HCT116 (cell line): ENCODE data around the gene BTG1. TPM values are rescaled to one million over a fixed set of nuclear protein-coding genes. Genes with fewer than 3 reads are reported as not detected.

Experiments
- ATAC-seq: fragments of 200-7000 bp; cut with Tn5 transposase; 2 replicates; pipeline ENCODE4 v1.9.1; 2020; ENCODE audit warnings: mild to moderate bottlenecking, moderate library complexity
- BruUV-seq: library from RNA; stranded (reverse); fragments of 400-500 nt; replicated peaks from 2 replicates; lab custom pipeline; 2021; lab: Mats Ljungman, UMichigan
- CTCF ChIA-PET: fragments of 300-600 bp; sonication (Branson Sonifier 250); formaldehyde crosslinking; loops from one replicate; lab custom pipeline; 2021; ENCODE audit warnings: antibody characterized with exemption; lab: Charles Lee
- POLR2A ChIA-PET: fragments of 300-600, 350-600 bp; sonication (Branson Sonifier 250); formaldehyde crosslinking; loops from one replicate; lab custom pipeline; 2021; ENCODE audit warnings: antibody characterized with exemption; lab: Charles Lee
- RAD21 ChIA-PET, 2 experiments: fragments of 300-600 bp; sonication (Branson Sonifier 250); formaldehyde crosslinking; loops; one replicate each; lab custom pipeline; 2023; ENCODE audit warnings: low total read pairs in 2 of 2; ENCODE audit not compliant: uncharacterized antibody in 2 of 2, unreplicated experiment in 2 of 2, low non-redundant PET in 1 of 2; lab: Charles Lee
- DNase-seq: peaks from one replicate; pipeline ENCODE4 v3.0.0-alpha.2; 2010; ENCODE audit warnings: low read depth, low spot score
- H2AFZ ChIP-seq: fragments of 200-600 bp; shearing (Covaris generic), sonication (generic); 2 replicates; pipeline ENCODE4 v1.6.1; 2017; ENCODE audit warnings: low read depth, mixed run types, mixed read lengths, antibody characterized with exemption, low read length; ENCODE audit not compliant: poor library complexity, severe bottlenecking
- H3K27ac ChIP-seq: 2 replicates; pipeline ENCODE4 v1.5.1; 2012; ENCODE audit warnings: low read depth, low read length
- H3K27me3 ChIP-seq: fragments of 200-600 bp; sonication (generic); 2 replicates; pipeline ENCODE4 v1.6.1; 2016; ENCODE audit warnings: mixed run types, low read length, mixed read lengths; ENCODE audit not compliant: insufficient read depth
- H3K36me3 ChIP-seq, 2 experiments: fragments of 200-500 bp in 1 of 2; fragments of 200-600 bp in 1 of 2; sonication (Bioruptor generic) in 1 of 2; sonication (generic) in 1 of 2; 2 replicates each; pipeline versions ENCODE4 v1.5.1 to v1.6.1; 2014 to 2016; ENCODE audit warnings: low read length in 2 of 2, inconsistent platforms in 1 of 2, mixed read lengths in 1 of 2, mixed run types in 1 of 2; ENCODE audit not compliant: insufficient read depth in 2 of 2, control insufficient read depth in 1 of 2
- H3K4me1 ChIP-seq, 2 experiments: fragments of 200-600 bp in 1 of 2; sonication (generic) in 1 of 2; 2 replicates each; pipeline versions ENCODE4 v1.5.1 to v1.6.1; 2012 to 2017; ENCODE audit warnings: low read length in 2 of 2, inconsistent platforms in 1 of 2, mild to moderate bottlenecking in 1 of 2, mixed read lengths in 1 of 2, mixed run types in 1 of 2, moderate library complexity in 1 of 2; ENCODE audit not compliant: insufficient read depth in 2 of 2, control insufficient read depth in 1 of 2
- H3K4me2 ChIP-seq: fragments of 200-600 bp; sonication (generic); 2 replicates; pipeline ENCODE4 v1.6.1; 2017; ENCODE audit warnings: mixed run types, low read length, mixed read lengths
- H3K4me3 ChIP-seq, 2 experiments: fragments of 200-600 bp in 1 of 2; sonication (generic) in 1 of 2; replicated peaks in 1 of 2; 2 replicates each; pipeline ENCODE4 v1.5.1; 2011 to 2016; ENCODE audit warnings: low read length in 2 of 2, control low read depth in 1 of 2, low read depth in 1 of 2, mild to moderate bottlenecking in 1 of 2, mixed read lengths in 1 of 2, mixed run types in 1 of 2
- H3K79me2 ChIP-seq: fragments of 200-600 bp; sonication (generic); 2 replicates; pipeline ENCODE4 v1.6.1; 2017; ENCODE audit warnings: mild to moderate bottlenecking, mixed run types, low read length, moderate library complexity, mixed read lengths; ENCODE audit not compliant: insufficient read depth
- H3K9ac ChIP-seq: fragments of 200-600 bp; sonication (generic); 2 replicates; pipeline ENCODE4 v1.6.1; 2016; ENCODE audit warnings: low read length, mixed read lengths
- H3K9me2 ChIP-seq: fragments of 200-600 bp; sonication (generic), shearing (Covaris generic); 2 replicates; pipeline ENCODE4 v1.6.1; 2017; ENCODE audit warnings: mixed run types, mild to moderate bottlenecking, moderate library complexity; ENCODE audit not compliant: insufficient read depth
- H3K9me3 ChIP-seq, 2 experiments: fragments of 200-500 bp in 1 of 2; fragments of 200-600 bp in 1 of 2; sonication (Bioruptor generic) in 1 of 2; sonication (generic) in 1 of 2; 2 replicates each; pipeline ENCODE4 v1.6.1; 2014 to 2017; ENCODE audit warnings: low read length in 2 of 2, mixed read lengths in 2 of 2, inconsistent platforms in 1 of 2, low read depth in 1 of 2, mild to moderate bottlenecking in 1 of 2, mixed run types in 1 of 2, moderate library complexity in 1 of 2; ENCODE audit not compliant: control insufficient read depth in 1 of 2, insufficient read depth in 1 of 2
- H4K20me1 ChIP-seq: fragments of 200-600 bp; sonication (generic), shearing (Covaris generic); 2 replicates; pipeline ENCODE4 v1.6.1; 2017; ENCODE audit warnings: mixed run types, mild to moderate bottlenecking, moderate library complexity; ENCODE audit not compliant: insufficient read depth
- CEBPB ChIP-seq: IDR thresholded peaks from 2 replicates; pipeline ENCODE4 v1.6.1; 2012; ENCODE audit warnings: low read depth
- EZH2 ChIP-seq: fragments of 200-600 bp; sonication (generic); IDR thresholded peaks from 2 replicates; pipeline ENCODE4 v1.6.1; 2017; ENCODE audit warnings: antibody characterized with exemption, mixed run types
- EZH2phosphoT487 ChIP-seq: fragments of 200-600 bp; IDR thresholded peaks from 2 replicates; pipeline ENCODE4 v1.6.1; 2018; ENCODE audit warnings: antibody characterized with exemption, borderline replicate concordance
- FOSL1 ChIP-seq: IDR thresholded peaks from 2 replicates; pipeline ENCODE4 v1.6.1; 2012; ENCODE audit warnings: low read depth
- JUND ChIP-seq: IDR thresholded peaks from 2 replicates; pipeline ENCODE4 v1.6.1; 2012
- POLR2A ChIP-seq: IDR thresholded peaks from 2 replicates; pipeline ENCODE4 v1.7.0; 2011; ENCODE audit warnings: borderline replicate concordance; ENCODE audit not compliant: insufficient read depth, insufficient read length; ENCODE audit errors: extremely low read depth
- POLR2AphosphoS5 ChIP-seq: IDR thresholded peaks from 2 replicates; pipeline ENCODE4 v1.6.1; 2011; ENCODE audit warnings: mild to moderate bottlenecking, low read depth, low read length, moderate library complexity
- RAD21 ChIP-seq: IDR thresholded peaks from 2 replicates; pipeline ENCODE4 v1.6.1; 2012; ENCODE audit warnings: low read depth, mild to moderate bottlenecking
- SIN3A ChIP-seq: IDR thresholded peaks from 2 replicates; pipeline ENCODE4 v1.6.1; 2012; ENCODE audit warnings: low read depth
- SP1 ChIP-seq: IDR thresholded peaks from 2 replicates; pipeline ENCODE4 v1.6.1; 2012; ENCODE audit warnings: low read depth
- TCF7L2 ChIP-seq: IDR thresholded peaks from 2 replicates; pipeline ENCODE4 v1.7.0; 2011; ENCODE audit warnings: borderline replicate concordance, inconsistent platforms; ENCODE audit not compliant: insufficient read depth, insufficient read length; ENCODE audit errors: extremely low read depth
- YY1 ChIP-seq: IDR thresholded peaks from 2 replicates; pipeline ENCODE4 v1.6.1; 2011; ENCODE audit warnings: low read length, low read depth, moderate library complexity, mild to moderate bottlenecking; ENCODE audit not compliant: insufficient replicate concordance; ENCODE audit errors: extremely low read depth
- ZNF274 ChIP-seq: fragments of 200-500 bp; sonication (Bioruptor generic); IDR thresholded peaks from 2 replicates; pipeline ENCODE4 v1.6.1; 2014; ENCODE audit warnings: mild to moderate bottlenecking, low read depth, low read length, inconsistent platforms
- intact Hi-C: fragments of 100-400 bp; cut with micrococcal nuclease; formaldehyde crosslinking; loops from 2 replicates; pipeline ENCODE4 v1.10.0; 2022
- total RNA-seq: library from RNA; stranded (reverse); gene quantifications from one replicate; pipeline ENCODE4 v1.2.1, GENCODE V29; 2021; ENCODE audit not compliant: unreplicated experiment
- TF ChIP-seq, protein P1 (sequence below): IDR thresholded peaks from 2 replicates; pipeline ENCODE4 v1.6.1; 2011; ENCODE audit warnings: mild to moderate bottlenecking, low read length, moderate library complexity; ENCODE audit not compliant: insufficient replicate concordance; ENCODE audit errors: extremely low read depth
- TF ChIP-seq, protein P2 (sequence below): IDR thresholded peaks from 2 replicates; pipeline ENCODE4 v1.6.1; 2012; ENCODE audit warnings: low read depth
- TF ChIP-seq, protein P3 (sequence below): IDR thresholded peaks from 2 replicates; pipeline ENCODE4 v1.6.1; 2012
- TF ChIP-seq, protein P4 (sequence below): IDR thresholded peaks from 2 replicates; pipeline ENCODE4 v1.6.1; 2012

The BTG1 gene
- total RNA-seq, 1 experiment from 2014 or later: 57.3 TPM

DNA sequence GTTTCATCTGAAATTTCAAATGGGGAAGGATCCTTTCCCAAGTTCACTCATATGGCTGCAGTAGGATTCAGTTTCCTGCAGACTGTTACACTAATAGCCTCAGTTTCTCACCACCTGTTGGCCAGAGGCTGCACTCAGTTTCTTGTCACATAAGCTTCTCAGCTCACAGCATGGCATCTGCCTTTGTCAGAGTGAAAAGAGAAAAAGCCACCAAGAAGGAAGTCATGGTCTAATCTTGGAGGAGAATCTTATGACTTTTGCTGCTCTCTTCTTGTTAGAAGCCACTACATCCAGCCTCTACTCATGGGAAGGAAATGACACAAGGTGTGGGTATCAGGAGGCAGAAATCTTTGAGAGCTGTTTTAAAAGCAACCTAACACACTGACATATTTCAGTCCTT, 39.4 kb upstream of the BTG1 start:
- Histone ChIP-seq H3K36me3 (no peaks in the 10 kb centered on the region), H3K9me3 (no peaks in the 10 kb centered on the region), H3K9me2 (no peaks in the 10 kb centered on the region), H2AFZ (no peak overlapping the region), H3K79me2 (no peaks in the 10 kb centered on the region), H3K27me3 (no peaks in the 10 kb centered on the region), H3K9ac (no peak overlapping the region), H3K4me3 (no peak overlapping the region), H3K4me2 (no peak overlapping the region), H3K4me1 (no peaks in the 10 kb centered on the region), H3K27ac (no peak overlapping the region), H4K20me1 (no peaks in the 10 kb centered on the region)
- no TSS peak for BruUV-seq
- RAD21 ChIA-PET: no interaction called here
- ATAC-seq (no peak), DNase-seq (no peak)
- CTCF ChIA-PET: no interaction called here
- intact Hi-C loops: no loop called here
- POLR2A ChIA-PET: no interaction called here
- TF ChIP-seq POLR2A (no peak), EZH2 (no peak), JUND (no peak), SP1 (no peak), POLR2AphosphoS5 (no peak), EZH2phosphoT487 (no peak), SIN3A (no peak), ZNF274 (no peak), CEBPB (no peak), YY1 (no peak), FOSL1 (no peak), TCF7L2 (no peak), RAD21 (no peak)
- TF ChIP-seq, protein P1, sequence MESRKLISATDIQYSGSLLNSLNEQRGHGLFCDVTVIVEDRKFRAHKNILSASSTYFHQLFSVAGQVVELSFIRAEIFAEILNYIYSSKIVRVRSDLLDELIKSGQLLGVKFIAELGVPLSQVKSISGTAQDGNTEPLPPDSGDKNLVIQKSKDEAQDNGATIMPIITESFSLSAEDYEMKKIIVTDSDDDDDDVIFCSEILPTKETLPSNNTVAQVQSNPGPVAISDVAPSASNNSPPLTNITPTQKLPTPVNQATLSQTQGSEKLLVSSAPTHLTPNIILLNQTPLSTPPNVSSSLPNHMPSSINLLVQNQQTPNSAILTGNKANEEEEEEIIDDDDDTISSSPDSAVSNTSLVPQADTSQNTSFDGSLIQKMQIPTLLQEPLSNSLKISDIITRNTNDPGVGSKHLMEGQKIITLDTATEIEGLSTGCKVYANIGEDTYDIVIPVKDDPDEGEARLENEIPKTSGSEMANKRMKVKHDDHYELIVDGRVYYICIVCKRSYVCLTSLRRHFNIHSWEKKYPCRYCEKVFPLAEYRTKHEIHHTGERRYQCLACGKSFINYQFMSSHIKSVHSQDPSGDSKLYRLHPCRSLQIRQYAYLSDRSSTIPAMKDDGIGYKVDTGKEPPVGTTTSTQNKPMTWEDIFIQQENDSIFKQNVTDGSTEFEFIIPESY: no peak
- TF ChIP-seq, protein P2, sequence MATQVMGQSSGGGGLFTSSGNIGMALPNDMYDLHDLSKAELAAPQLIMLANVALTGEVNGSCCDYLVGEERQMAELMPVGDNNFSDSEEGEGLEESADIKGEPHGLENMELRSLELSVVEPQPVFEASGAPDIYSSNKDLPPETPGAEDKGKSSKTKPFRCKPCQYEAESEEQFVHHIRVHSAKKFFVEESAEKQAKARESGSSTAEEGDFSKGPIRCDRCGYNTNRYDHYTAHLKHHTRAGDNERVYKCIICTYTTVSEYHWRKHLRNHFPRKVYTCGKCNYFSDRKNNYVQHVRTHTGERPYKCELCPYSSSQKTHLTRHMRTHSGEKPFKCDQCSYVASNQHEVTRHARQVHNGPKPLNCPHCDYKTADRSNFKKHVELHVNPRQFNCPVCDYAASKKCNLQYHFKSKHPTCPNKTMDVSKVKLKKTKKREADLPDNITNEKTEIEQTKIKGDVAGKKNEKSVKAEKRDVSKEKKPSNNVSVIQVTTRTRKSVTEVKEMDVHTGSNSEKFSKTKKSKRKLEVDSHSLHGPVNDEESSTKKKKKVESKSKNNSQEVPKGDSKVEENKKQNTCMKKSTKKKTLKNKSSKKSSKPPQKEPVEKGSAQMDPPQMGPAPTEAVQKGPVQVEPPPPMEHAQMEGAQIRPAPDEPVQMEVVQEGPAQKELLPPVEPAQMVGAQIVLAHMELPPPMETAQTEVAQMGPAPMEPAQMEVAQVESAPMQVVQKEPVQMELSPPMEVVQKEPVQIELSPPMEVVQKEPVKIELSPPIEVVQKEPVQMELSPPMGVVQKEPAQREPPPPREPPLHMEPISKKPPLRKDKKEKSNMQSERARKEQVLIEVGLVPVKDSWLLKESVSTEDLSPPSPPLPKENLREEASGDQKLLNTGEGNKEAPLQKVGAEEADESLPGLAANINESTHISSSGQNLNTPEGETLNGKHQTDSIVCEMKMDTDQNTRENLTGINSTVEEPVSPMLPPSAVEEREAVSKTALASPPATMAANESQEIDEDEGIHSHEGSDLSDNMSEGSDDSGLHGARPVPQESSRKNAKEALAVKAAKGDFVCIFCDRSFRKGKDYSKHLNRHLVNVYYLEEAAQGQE: no peak
- TF ChIP-seq, protein P3, sequence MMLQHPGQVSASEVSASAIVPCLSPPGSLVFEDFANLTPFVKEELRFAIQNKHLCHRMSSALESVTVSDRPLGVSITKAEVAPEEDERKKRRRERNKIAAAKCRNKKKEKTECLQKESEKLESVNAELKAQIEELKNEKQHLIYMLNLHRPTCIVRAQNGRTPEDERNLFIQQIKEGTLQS: no peak
- TF ChIP-seq, protein P4, sequence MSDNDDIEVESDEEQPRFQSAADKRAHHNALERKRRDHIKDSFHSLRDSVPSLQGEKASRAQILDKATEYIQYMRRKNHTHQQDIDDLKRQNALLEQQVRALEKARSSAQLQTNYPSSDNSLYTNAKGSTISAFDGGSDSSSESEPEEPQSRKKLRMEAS: no peak
